PC-9 (cell line): Measurements from ENCODE around the gene NOS1AP. TPM values are rescaled to one million over a fixed set of nuclear protein-coding genes. Genes with fewer than 3 reads are reported as not detected.
A peak's percentile ranks its signal among the peaks of the same experiment; 100 is the strongest.

ENCODE experiments used
- BruUV-seq: library from RNA; stranded (reverse); fragments of 400-500 nt; replicated peaks from 2 replicates; lab custom pipeline; 2021; lab: Mats Ljungman, UMichigan
- CTCF ChIA-PET: fragments of 300-600 bp; sonication (Branson Sonifier 250); formaldehyde crosslinking; loops from one replicate; lab custom pipeline; 2022; ENCODE audit warnings: antibody characterized with exemption; lab: Charles Lee
- POLR2A ChIA-PET: fragments of 300-600 bp; sonication (Branson Sonifier 250); formaldehyde crosslinking; loops from one replicate; lab custom pipeline; 2022; ENCODE audit warnings: antibody characterized with exemption; ENCODE audit not compliant: unreplicated experiment; lab: Charles Lee
- DNase-seq, 2 experiments: peaks; one replicate each; pipeline versions ENCODE4 v3.0.0 to v3.0.0-alpha.2; 2015 to 2022; ENCODE audit warnings: mixed read lengths in 1 of 2
- H2AFZ ChIP-seq: fragments of 200-600 bp; sonication (generic); 2 replicates; pipeline ENCODE4 v1.8.1; 2017; ENCODE audit warnings: antibody characterized with exemption
- H3F3A ChIP-seq: fragments of 200-600 bp; sonication (generic); 2 replicates; pipeline ENCODE4 v1.8.1; 2017; ENCODE audit warnings: antibody characterized with exemption, mild to moderate bottlenecking, low read depth; ENCODE audit not compliant: insufficient read depth
- H3K27ac ChIP-seq: fragments of 200-600 bp; sonication (generic); 2 replicates; pipeline ENCODE4 v1.6.1; 2016; ENCODE audit warnings: mixed run types
- H3K27me3 ChIP-seq: fragments of 200-600 bp; sonication (generic); 2 replicates; pipeline ENCODE4 v1.6.1; 2016; ENCODE audit warnings: low read depth, mixed run types; ENCODE audit not compliant: insufficient read depth
- H3K36me3 ChIP-seq: fragments of 200-600 bp; sonication (generic); 2 replicates; pipeline ENCODE4 v1.6.1; 2016; ENCODE audit warnings: low read depth, mixed run types
- H3K4me1 ChIP-seq: fragments of 200-600 bp; sonication (generic); replicated peaks from 2 replicates; pipeline ENCODE4 v1.6.1; 2016; ENCODE audit warnings: mixed run types; ENCODE audit not compliant: insufficient read depth
- H3K4me2 ChIP-seq: fragments of 200-600 bp; sonication (generic); 2 replicates; pipeline ENCODE4 v1.6.1; 2017; ENCODE audit warnings: mixed run types
- H3K4me3 ChIP-seq: fragments of 200-600 bp; sonication (generic); 2 replicates; pipeline ENCODE4 v1.6.1; 2016; ENCODE audit warnings: mixed run types
- H3K79me2 ChIP-seq: fragments of 200-600 bp; sonication (generic); 2 replicates; pipeline ENCODE4 v1.6.1; 2017; ENCODE audit warnings: low read depth, mixed run types
- H3K9me2 ChIP-seq: fragments of 200-600 bp; sonication (generic); 2 replicates; pipeline ENCODE4 v1.8.1; 2017; ENCODE audit warnings: mild to moderate bottlenecking; ENCODE audit not compliant: insufficient read depth
- H3K9me3 ChIP-seq: fragments of 200-600 bp; sonication (generic); 2 replicates; pipeline ENCODE4 v1.8.1; 2016; ENCODE audit warnings: low read depth; ENCODE audit not compliant: insufficient read depth
- H4K20me1 ChIP-seq: fragments of 200-600 bp; sonication (generic); 2 replicates; pipeline ENCODE4 v1.8.1; 2017; ENCODE audit not compliant: insufficient read depth
- EZH2 ChIP-seq: fragments of 200-600 bp; sonication (generic); IDR thresholded peaks from 2 replicates; pipeline ENCODE4 v1.8.0; 2017; ENCODE audit warnings: antibody characterized with exemption, low read depth
- intact Hi-C: fragments of 100-400 bp; cut with micrococcal nuclease; formaldehyde crosslinking; loops from one replicate; pipeline ENCODE4 v1.10.0; 2022; ENCODE audit not compliant: unreplicated experiment
- total RNA-seq: library from RNA; stranded (reverse); gene quantifications from 2 replicates; pipeline ENCODE4 v1.2.3, GENCODE V29; 2021
- TF ChIP-seq, protein P1 (sequence below): fragments of 200-600 bp; sonication (generic); conservative IDR thresholded peaks from 2 replicates; pipeline ENCODE4 v1.6.1; 2017; ENCODE audit warnings: mixed run types, antibody characterized with exemption, mild to moderate bottlenecking, moderate library complexity

Gene NOS1AP
- total RNA-seq, 1 experiment from 2014 or later, result 9.9 TPM

GRCh38 chr1:162040001-162040400 lies 29.5 kb upstream of the NOS1AP start:
- ChIA-PET POLR2A (no interaction called here), CTCF (no interaction called here)
- H3K9me3 ChIP-seq, result no peaks in the 10 kb centered on the region
- no peaks in the 10 kb centered on the region for H3F3A ChIP-seq
- H3K27ac ChIP-seq, result no peak overlapping the region
- no peaks in the 10 kb centered on the region for H3K9me2 ChIP-seq
- intact Hi-C loops, result no loop called here
- 0 out of 2 replicates have a peak, but pooled peaks cover 6% of the 10 kb centered on the region for H3K4me1 ChIP-seq
- TF ChIP-seq, protein P1, sequence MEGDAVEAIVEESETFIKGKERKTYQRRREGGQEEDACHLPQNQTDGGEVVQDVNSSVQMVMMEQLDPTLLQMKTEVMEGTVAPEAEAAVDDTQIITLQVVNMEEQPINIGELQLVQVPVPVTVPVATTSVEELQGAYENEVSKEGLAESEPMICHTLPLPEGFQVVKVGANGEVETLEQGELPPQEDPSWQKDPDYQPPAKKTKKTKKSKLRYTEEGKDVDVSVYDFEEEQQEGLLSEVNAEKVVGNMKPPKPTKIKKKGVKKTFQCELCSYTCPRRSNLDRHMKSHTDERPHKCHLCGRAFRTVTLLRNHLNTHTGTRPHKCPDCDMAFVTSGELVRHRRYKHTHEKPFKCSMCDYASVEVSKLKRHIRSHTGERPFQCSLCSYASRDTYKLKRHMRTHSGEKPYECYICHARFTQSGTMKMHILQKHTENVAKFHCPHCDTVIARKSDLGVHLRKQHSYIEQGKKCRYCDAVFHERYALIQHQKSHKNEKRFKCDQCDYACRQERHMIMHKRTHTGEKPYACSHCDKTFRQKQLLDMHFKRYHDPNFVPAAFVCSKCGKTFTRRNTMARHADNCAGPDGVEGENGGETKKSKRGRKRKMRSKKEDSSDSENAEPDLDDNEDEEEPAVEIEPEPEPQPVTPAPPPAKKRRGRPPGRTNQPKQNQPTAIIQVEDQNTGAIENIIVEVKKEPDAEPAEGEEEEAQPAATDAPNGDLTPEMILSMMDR, result no peak
- no peak for TF ChIP-seq EZH2
- H3K4me2 ChIP-seq, result no peak overlapping the region
- H2AFZ ChIP-seq, result no peak overlapping the region
- BruUV-seq, result no TSS peak
- no peaks in the 10 kb centered on the region for H4K20me1 ChIP-seq
- DNase-seq, result no peak
- H3K4me3 ChIP-seq, result no peak overlapping the region
- H3K27me3 ChIP-seq, result no peaks in the 10 kb centered on the region
- H3K79me2 ChIP-seq, result no peaks in the 10 kb centered on the region
- H3K36me3 ChIP-seq, result no peaks in the 10 kb centered on the region

DNA sequence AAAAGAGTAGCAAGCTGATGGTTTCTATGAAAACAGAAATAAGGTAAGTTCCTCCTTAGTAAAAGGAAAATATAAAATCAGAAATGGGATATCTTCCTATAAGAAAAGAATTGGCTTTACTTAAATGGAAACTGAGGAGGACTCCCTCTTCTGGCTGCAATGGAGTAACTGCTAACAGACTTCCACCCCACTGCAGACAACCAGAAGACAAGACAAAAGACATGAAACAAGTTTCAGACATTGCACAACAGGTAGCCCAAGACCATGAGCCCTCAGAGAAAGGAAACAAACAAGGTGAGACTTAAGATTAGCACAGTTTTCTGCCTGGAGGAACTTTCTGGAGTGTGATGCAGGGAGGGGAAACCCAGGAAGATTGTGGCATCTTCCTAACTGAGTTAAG lies 28.8 kb upstream of the NOS1AP start:
- Histone ChIP-seq H3F3A (no peaks in the 10 kb centered on the region), H3K9me3 (no peaks in the 10 kb centered on the region), H2AFZ (no peak overlapping the region), H3K9me2 (no peaks in the 10 kb centered on the region), H3K4me3 (no peak overlapping the region), H3K4me1 (0 out of 2 replicates have a peak, but pooled peaks cover 1% of the 10 kb centered on the region), H3K36me3 (no peaks in the 10 kb centered on the region), H3K27ac (no peak overlapping the region), H3K27me3 (no peaks in the 10 kb centered on the region), H3K79me2 (no peaks in the 10 kb centered on the region), H4K20me1 (no peaks in the 10 kb centered on the region), H3K4me2 (no peak overlapping the region)
- ChIA-PET CTCF (no interaction called here), POLR2A (no interaction called here)
- TF ChIP-seq, protein P1, result peak; percentile 58; the same call in 1 of the 2 replicates
- no peak for TF ChIP-seq EZH2
- BruUV-seq, result no TSS peak
- peak in 1 of 2 experiments; percentile 39 for DNase-seq
- intact Hi-C loops, result no loop called here

GRCh38 chr1:162042361-162042760 lies 27.1 kb upstream of the NOS1AP start:
- Histone ChIP-seq H2AFZ (no peak overlapping the region), H3K9me2 (no peaks in the 10 kb centered on the region), H3F3A (no peaks in the 10 kb centered on the region), H3K9me3 (no peaks in the 10 kb centered on the region), H3K27ac (no peak overlapping the region), H3K36me3 (no peaks in the 10 kb centered on the region), H3K79me2 (no peaks in the 10 kb centered on the region), H3K27me3 (no peaks in the 10 kb centered on the region), H3K4me2 (no peak overlapping the region), H3K4me1 (no peaks in the 10 kb centered on the region), H4K20me1 (no peaks in the 10 kb centered on the region), H3K4me3 (no peak overlapping the region)
- BruUV-seq, result no TSS peak
- DNase-seq, result no peak
- ChIA-PET POLR2A (no interaction called here), CTCF (interaction anchor here (0.7 kb wide), 2 partner anchors 305 to 495 kb away, joined by 7 to 9 read pairs; no protein-coding TSS in a partner anchor)
- no peak for TF ChIP-seq EZH2
- TF ChIP-seq, protein P1, result no peak
- intact Hi-C loops, result no loop called here
